ENCODE results near the gene FETUB. TPM values are rescaled to one million over a fixed set of nuclear protein-coding genes. Genes with fewer than 3 reads are reported as not detected.

Gene FETUB
- polyA plus RNA-seq, 2 of the 4 experiments (the other 2 are of a cell fraction) = 0.06 to 0.10 TPM

GRCh38 chr3:186612721-186613636 lies 27.2 kb upstream of the FETUB start, which contains the start of gene AHSG:
Gene AHSG, plus strand, starts transcription at chr3:186613060. Its CDS starts 82 bp downstream, at chr3:186613142.
- H3K4me1 ChIP-seq = peaks cover 8% of the 10 kb centered on the region
- no peak within 1 kb of the TSS for H3K4me2 ChIP-seq
- FAIRE-seq (no peak), ATAC-seq (no peak), DNase-seq (ENCODE audit: low read depth in 1 of 2, low spot score in 1 of 2) (no peak)
- no peaks in the 10 kb centered on the region for H3K9me3 ChIP-seq
- POLR2A ChIA-PET = no interaction called here
- TF ChIP-seq CEBPB (IDR thresholded peaks at IDR 0.05) = no peak
- TF ChIP-seq POLR2AphosphoS2 (conservative IDR thresholded peaks at IDR 0.05; ENCODE audit: low read length) = no peak
- no peak for TF ChIP-seq CBX2 (IDR thresholded peaks at IDR 0.05; ENCODE audit: borderline replicate concordance, low read depth)
- no peak for TF ChIP-seq POLR2A (IDR thresholded peaks at IDR 0.05; ENCODE audit: low read length)
- no peak for TF ChIP-seq MAX (IDR thresholded peaks at IDR 0.05)
- TF ChIP-seq ZFP36 (IDR thresholded peaks at IDR 0.05; ENCODE audit: borderline replicate concordance, partially characterized antibody) = no peak
- TF ChIP-seq FOSB (CRISPR knock-in tag; IDR thresholded peaks at IDR 0.05) = no peak
- no peak for TF ChIP-seq MAZ (IDR thresholded peaks at IDR 0.05; ENCODE audit: borderline replicate concordance, low read depth, low read length)
- TF ChIP-seq TFCP2L1 (CRISPR knock-in tag; IDR thresholded peaks at IDR 0.05) = no peak
- no peak for TF ChIP-seq CHD2 (IDR thresholded peaks at IDR 0.05; ENCODE audit: low read length, partially characterized antibody)
- no peak for TF ChIP-seq HDAC2 (IDR thresholded peaks at IDR 0.05)
- TF ChIP-seq, protein P1, sequence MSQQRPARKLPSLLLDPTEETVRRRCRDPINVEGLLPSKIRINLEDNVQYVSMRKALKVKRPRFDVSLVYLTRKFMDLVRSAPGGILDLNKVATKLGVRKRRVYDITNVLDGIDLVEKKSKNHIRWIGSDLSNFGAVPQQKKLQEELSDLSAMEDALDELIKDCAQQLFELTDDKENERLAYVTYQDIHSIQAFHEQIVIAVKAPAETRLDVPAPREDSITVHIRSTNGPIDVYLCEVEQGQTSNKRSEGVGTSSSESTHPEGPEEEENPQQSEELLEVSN (IDR thresholded peaks at IDR 0.05; ENCODE audit: borderline replicate concordance, low read depth) = no peak
- no peak for TF ChIP-seq USF2 (IDR thresholded peaks at IDR 0.05)
- CTCF ChIA-PET = interaction anchor here (0.6 to 5.5 kb wide), 6 partner anchors 17 to 736 kb away, joined by 3 to 51 read pairs (median 20); partner anchors contain the start of genes DNAJB11 and TBCCD1
- H3K27ac ChIP-seq = no peak within 1 kb of the TSS
- WGBS (ENCODE audit: missing lambda C conversion rate) = 45% methylated on average over 5 of the region's 7 CpGs
- no peak within 1 kb of the TSS for H3K4me3 ChIP-seq

DNA sequence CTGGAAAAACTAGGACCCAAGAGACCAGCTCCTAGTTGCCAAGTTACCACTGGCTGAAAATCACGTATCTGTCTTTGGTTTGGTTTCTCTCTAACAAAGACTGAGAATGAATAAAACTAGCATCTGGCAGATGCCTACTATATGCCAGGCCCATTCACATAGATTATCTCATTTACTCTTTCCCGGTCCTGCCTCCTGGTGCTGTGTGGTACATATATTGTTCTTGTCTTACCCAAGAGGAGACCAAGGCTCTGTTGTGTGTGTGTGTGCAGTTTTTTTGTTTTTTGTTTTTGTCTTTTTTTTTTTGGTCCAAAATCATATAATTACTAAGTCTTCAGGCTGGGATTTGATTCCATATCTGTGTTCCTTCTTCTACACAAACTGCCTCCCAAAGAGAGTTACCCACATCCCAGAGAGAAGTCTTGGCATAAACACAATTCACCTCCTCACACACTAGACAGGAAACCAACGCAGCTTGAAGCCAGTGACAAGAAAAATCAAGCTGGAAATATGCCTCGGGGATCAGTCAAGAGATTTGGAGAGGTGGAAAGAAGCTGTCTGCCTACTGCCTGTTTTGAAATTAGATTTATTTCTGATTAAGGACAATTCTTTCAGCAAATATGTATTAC lies 26.4 kb upstream of the FETUB start:
- ATAC-seq = no peak
- H3K4me3 ChIP-seq = no peak overlapping the region
- ChIA-PET CTCF (interaction anchor here (0.6 to 5.5 kb wide), 16 partner anchors 10 to 737 kb away, joined by 3 to 62 read pairs (median 8); partner anchors contain the start of genes DNAJB11, FETUB and TBCCD1), POLR2A (interaction anchor here (0.6 kb wide), 1 partner anchor 170 kb away, joined by 3 read pairs; no protein-coding TSS in a partner anchor)
- no peak for DNase-seq (ENCODE audit: low read depth in 1 of 2, low spot score in 1 of 2)
- no peak overlapping the region for H3K4me2 ChIP-seq
- WGBS (ENCODE audit: missing lambda C conversion rate) = 54% methylated on average over 4 of the region's 4 CpGs
- no peak for FAIRE-seq
- no peak overlapping the region for H3K27ac ChIP-seq
- TF ChIP-seq BHLHE40 (IDR thresholded peaks at IDR 0.05; ENCODE audit: low read depth, low read length) (no peak), KDM5A (IDR thresholded peaks at IDR 0.05) (no peak)
- peaks cover 8% of the 10 kb centered on the region for H3K4me1 ChIP-seq
- H3K9me3 ChIP-seq = no peaks in the 10 kb centered on the region

DNA sequence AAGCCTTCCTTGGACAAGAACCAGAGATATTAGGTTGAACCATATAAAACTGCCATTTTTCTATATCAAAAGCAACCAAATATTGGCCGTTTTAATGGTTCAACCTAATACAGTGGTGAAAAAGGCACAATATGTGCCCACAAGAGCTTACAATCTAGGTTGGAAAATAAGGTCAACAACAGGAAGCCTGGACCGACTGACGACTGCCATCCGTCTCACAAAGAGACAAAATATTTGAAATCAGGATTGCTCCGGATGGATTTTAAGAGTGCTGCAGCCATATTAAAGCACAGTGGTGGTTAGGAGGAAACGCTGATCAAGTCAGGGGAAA lies 26.0 kb upstream of the FETUB start:
- CTCF ChIA-PET = interaction anchor here (0.7 to 5.5 kb wide), 38 partner anchors 7 to 671 kb away, joined by 3 to 62 read pairs (median 5); partner anchors contain the start of genes DNAJB11, FETUB and TBCCD1
- FAIRE-seq = no peak
- H3K27ac ChIP-seq = peak overlapping the region in 1 of 2 experiments; percentile 53; a peak in 2 of 6 replicates
- no peak overlapping the region for H3K4me3 ChIP-seq
- POLR2A ChIA-PET = interaction anchor here (0.6 kb wide), 2 partner anchors 169 to 170 kb away, joined by 3 read pairs; partner anchors contain the start of gene EIF4A2
- no peak for ATAC-seq
- H3K9me3 ChIP-seq = no peaks in the 10 kb centered on the region
- 50% methylated on average over 6 of the region's 6 CpGs for WGBS (ENCODE audit: missing lambda C conversion rate)
- TF ChIP-seq CTCF (IDR thresholded peaks at IDR 0.05) = no peak
- TF ChIP-seq TP53 (CRISPR knock-in tag; IDR thresholded peaks at IDR 0.05) = no peak
- TF ChIP-seq KDM5A (IDR thresholded peaks at IDR 0.05) = no peak
- no peak for TF ChIP-seq CHD2 (IDR thresholded peaks at IDR 0.05; ENCODE audit: low read length, partially characterized antibody)
- no peak for TF ChIP-seq PHF8 (IDR thresholded peaks at IDR 0.05; ENCODE audit: borderline replicate concordance, low read depth)
- no peak for TF ChIP-seq EHF (CRISPR knock-in tag; IDR thresholded peaks at IDR 0.05)
- TF ChIP-seq CHD4 (IDR thresholded peaks at IDR 0.05; ENCODE audit: borderline replicate concordance) = no peak
- TF ChIP-seq ZFP36 (IDR thresholded peaks at IDR 0.05; ENCODE audit: borderline replicate concordance, partially characterized antibody) = no peak
- TF ChIP-seq CBX2 (IDR thresholded peaks at IDR 0.05; ENCODE audit: borderline replicate concordance, low read depth) = no peak
- TF ChIP-seq SMC3 (IDR thresholded peaks at IDR 0.05) = no peak
- TF ChIP-seq, protein P2, sequence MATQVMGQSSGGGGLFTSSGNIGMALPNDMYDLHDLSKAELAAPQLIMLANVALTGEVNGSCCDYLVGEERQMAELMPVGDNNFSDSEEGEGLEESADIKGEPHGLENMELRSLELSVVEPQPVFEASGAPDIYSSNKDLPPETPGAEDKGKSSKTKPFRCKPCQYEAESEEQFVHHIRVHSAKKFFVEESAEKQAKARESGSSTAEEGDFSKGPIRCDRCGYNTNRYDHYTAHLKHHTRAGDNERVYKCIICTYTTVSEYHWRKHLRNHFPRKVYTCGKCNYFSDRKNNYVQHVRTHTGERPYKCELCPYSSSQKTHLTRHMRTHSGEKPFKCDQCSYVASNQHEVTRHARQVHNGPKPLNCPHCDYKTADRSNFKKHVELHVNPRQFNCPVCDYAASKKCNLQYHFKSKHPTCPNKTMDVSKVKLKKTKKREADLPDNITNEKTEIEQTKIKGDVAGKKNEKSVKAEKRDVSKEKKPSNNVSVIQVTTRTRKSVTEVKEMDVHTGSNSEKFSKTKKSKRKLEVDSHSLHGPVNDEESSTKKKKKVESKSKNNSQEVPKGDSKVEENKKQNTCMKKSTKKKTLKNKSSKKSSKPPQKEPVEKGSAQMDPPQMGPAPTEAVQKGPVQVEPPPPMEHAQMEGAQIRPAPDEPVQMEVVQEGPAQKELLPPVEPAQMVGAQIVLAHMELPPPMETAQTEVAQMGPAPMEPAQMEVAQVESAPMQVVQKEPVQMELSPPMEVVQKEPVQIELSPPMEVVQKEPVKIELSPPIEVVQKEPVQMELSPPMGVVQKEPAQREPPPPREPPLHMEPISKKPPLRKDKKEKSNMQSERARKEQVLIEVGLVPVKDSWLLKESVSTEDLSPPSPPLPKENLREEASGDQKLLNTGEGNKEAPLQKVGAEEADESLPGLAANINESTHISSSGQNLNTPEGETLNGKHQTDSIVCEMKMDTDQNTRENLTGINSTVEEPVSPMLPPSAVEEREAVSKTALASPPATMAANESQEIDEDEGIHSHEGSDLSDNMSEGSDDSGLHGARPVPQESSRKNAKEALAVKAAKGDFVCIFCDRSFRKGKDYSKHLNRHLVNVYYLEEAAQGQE (IDR thresholded peaks at IDR 0.05) = no peak
- TF ChIP-seq EP300 (IDR thresholded peaks at IDR 0.05) = no peak
- no peak for TF ChIP-seq FOSL2 (IDR thresholded peaks at IDR 0.05)
- TF ChIP-seq FOSL2 (CRISPR knock-in tag; IDR thresholded peaks at IDR 0.05) = no peak
- DNase-seq (ENCODE audit: low read depth in 1 of 2, low spot score in 1 of 2) = no peak
- H3K4me2 ChIP-seq = no peak overlapping the region
- peaks cover 8% of the 10 kb centered on the region for H3K4me1 ChIP-seq
